GM19023 (cell line): ENCODE results near the gene HADHB.
"Not testable (repeated sequence)": the region's sequence is repeated elsewhere in the genome, so short reads cannot be mapped to it uniquely, and the experiment has no call there.

ENCODE experiments used
- ATAC-seq: cut with Tn5 transposase; IDR thresholded peaks from one replicate; pipeline ENCODE4 v1.9.1; 2021; ENCODE audit warnings: mild to moderate bottlenecking, moderate library complexity; ENCODE audit not compliant: unreplicated experiment

HADHB gene

GRCh38 chr2:26326514-26326913 lies 81.8 kb downstream of the HADHB start:
- no peak for ATAC-seq

GRCh38 chr2:26327291-26328272 lies 82.8 kb downstream of the HADHB start:
- ATAC-seq: no peak

- ATAC-seq: not testable (repeated sequence)
Observed at GRCh38 chr2:26329083-26329482, 84.3 kb downstream of the HADHB start.

- no peak for ATAC-seq
Observed at GRCh38 chr2:26330114-26330549, 85.4 kb downstream of the HADHB start.

GRCh38 chr2:26330604-26331003 lies 85.9 kb downstream of the HADHB start:
- no peak for ATAC-seq

GRCh38 chr2:26331321-26331720 lies 86.6 kb downstream of the HADHB start:
- not testable (repeated sequence) for ATAC-seq

GRCh38 chr2:26333293-26333692 lies 88.6 kb downstream of the HADHB start:
- no peak for ATAC-seq

GRCh38 chr2:26335231-26335630 lies 90.5 kb downstream of the HADHB start:
- no peak for ATAC-seq

- ATAC-seq: no peak
Observed at GRCh38 chr2:26336719-26337118, 92.0 kb downstream of the HADHB start.

- ATAC-seq: no peak
Observed at GRCh38 chr2:26337298-26337697, 92.6 kb downstream of the HADHB start.
